Rectal smooth muscle tissue (tissue), 1 donor: ENCODE data around the gene MARS1.
A peak's percentile ranks its signal among the peaks of the same experiment; 100 is the strongest.

Source experiments
- H3K27ac ChIP-seq: one replicate; pipeline ENCODE4 v1.7.0; 2013; ENCODE audit warnings: low read depth, low read length, inconsistent platforms
- H3K27me3 ChIP-seq: one replicate; pipeline ENCODE4 v1.7.0; 2013; ENCODE audit warnings: low read length; ENCODE audit not compliant: control insufficient read depth, insufficient read depth
- H3K36me3 ChIP-seq: one replicate; pipeline ENCODE4 v1.7.0; 2013; ENCODE audit warnings: low read length; ENCODE audit not compliant: control insufficient read depth, insufficient read depth
- H3K4me1 ChIP-seq: one replicate; pipeline ENCODE4 v1.7.0; 2013; ENCODE audit warnings: low read length; ENCODE audit not compliant: control insufficient read depth, insufficient read depth
- H3K4me3 ChIP-seq: one replicate; pipeline ENCODE4 v1.7.0; 2013; ENCODE audit warnings: low read length
- H3K9ac ChIP-seq: one replicate; pipeline ENCODE4 v1.7.0; 2013; ENCODE audit warnings: low read length

The MARS1 gene

DNA sequence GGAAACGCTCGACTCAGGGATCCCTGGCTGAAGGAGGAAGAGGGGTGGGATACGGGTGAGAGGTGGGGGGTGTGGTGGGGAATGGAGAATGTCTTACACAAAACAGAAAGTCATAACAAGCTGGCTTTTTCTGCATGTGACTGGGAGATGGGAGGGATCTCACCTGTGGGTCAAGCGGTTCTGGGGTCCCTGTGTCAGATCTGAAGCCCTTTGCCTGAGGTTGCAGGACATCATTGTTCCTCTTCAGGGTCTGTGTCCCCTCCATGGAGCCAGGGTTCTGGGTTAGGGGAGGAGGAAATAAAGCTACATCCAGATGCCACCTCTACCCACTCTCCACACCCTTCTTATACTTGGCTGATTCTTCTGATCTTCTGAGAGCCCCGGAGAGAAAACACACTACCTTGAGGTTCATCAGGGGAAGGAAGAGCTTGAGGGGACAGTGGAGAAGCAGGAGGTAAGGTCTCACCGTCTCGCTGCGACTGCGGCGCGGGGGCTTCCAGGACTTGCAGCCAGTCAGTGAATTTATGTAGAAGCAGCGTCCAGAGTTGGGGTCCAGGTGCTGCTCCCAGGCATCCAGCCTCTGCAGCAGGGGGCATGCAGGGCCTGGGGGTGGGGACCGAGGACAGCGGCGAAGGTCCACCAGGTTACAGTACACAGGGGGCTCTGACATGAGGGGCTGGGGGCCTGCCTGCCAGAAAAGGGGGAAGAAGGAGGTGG lies 10.7 kb upstream of the MARS1 start:
- peaks cover 2% of the 10 kb centered on the region for H3K4me1 ChIP-seq
- H3K27ac ChIP-seq: no peak overlapping the region
- H3K9ac ChIP-seq: peak overlapping the region; percentile 27
- H3K36me3 ChIP-seq: peaks cover 7% of the 10 kb centered on the region
- H3K4me3 ChIP-seq: peak overlapping the region; percentile 55
- H3K27me3 ChIP-seq: peaks cover 25% of the 10 kb centered on the region

DNA sequence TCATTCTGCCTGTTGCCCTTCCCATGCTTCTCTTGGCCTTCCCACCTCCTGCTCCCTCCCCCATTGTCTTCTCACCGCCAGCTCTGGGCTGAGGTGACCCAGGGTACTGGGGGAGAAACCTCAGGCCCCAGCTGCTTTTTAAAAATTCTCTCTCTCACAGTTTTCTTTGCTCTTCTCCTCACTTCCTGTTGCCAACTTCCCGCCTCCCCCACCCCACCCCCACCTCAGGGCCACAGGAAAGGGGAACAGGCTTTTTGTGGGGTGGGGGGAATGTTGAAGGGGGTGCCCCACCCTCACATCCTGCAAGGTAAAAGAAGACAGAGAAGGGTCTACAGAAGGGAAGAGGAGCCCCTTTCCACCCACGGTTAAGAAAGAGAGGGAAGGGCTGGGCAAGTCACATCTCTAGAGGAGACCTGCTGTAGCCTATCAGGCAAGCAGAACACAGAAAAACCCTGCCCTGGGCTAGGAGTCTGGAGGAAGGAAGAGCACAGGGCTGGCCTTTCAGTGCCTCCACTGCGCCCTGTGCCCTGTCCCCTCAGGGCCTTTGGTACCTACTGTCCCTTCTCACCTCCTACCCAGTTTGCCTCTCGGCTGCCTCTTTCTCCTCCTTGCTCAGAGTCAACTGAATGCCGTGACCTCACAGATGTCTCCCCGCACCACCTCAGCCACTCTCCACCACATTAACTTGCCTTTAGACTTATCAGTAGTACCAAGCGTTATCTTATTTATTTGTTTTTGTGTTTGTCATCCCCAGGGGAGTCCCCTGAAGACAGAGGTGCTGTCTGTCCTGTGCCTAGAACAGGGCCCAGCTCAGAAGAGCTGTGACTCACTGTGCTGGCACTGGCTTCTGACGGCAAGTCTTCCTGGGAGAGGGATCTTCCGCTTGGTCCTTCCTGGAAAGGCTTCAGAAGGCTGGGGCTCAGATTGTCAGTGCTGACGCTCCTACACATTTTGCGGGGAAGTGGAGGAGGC lies 9.9 kb upstream of the MARS1 start:
- peak overlapping the region; percentile 21 for H3K27ac ChIP-seq

DNA sequence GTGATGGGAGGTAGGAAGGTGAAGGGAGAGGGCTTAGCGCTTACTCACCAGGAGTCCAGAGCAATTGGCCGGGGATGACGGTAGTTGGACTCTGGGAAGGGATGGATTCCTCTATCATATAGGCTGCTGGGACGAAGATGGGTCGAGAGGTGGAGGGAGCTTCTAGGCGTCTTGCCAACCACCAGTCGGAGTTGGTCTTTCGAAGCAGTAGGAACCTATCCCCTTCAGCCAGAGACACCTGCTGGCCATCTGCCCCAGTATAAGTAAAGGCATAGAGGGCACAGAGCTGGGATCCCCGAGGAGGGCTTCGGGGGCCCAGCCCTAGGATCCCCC lies 8.9 kb upstream of the MARS1 start:
- Histone ChIP-seq H3K4me3 (peak overlapping the region; percentile 33), H3K36me3 (peaks cover 7% of the 10 kb centered on the region), H3K27ac (no peak overlapping the region), H3K9ac (peak overlapping the region; percentile 14), H3K4me1 (peaks cover 2% of the 10 kb centered on the region), H3K27me3 (peaks cover 20% of the 10 kb centered on the region)

More for the DNA sequence above, 9.9 kb upstream of the MARS1 start:
- Histone ChIP-seq H3K36me3 (peaks cover 7% of the 10 kb centered on the region), H3K4me3 (peak overlapping the region; percentile 55), H3K27me3 (peaks cover 25% of the 10 kb centered on the region), H3K9ac (peak overlapping the region; percentile 60), H3K4me1 (peaks cover 2% of the 10 kb centered on the region)

DNA sequence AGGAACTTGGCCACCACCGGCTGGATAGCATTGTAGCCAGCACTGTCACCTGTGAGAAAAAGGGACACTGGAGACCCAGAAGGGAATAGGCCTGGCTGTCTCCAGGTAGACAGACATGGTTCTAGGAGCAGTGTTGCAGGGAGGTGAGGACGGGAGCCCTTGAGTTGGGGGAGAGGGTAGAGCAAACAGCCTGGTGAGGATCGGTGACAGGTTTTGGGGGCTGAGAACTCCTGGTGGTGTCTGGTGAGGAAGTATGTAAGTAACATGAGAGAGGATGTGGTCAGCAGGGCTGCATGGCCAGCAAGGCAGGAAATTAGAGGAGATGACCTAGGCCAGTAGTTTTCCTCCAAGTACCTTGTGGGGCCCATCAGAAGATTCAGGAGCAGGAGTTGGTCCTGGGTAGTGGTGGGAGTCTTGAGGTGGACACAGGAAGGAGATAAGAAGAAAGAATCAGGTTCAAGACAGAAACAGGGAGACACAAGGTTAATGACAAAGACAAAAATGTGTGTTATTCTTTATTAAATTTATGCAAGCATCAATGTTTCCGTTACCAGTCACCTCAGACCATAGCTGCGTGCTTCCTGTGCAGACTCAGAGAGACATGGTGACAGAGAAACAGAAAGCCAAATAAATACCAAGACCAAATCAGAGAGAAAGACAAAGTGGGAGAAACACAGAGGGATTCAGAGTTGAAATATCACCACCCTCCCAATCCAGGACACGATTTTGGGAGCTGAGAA lies 8.3 kb upstream of the MARS1 start, which contains the start of gene ARHGAP9:
ARHGAP9 (minus strand) TSS at position 491 of the 740 bp plus-strand sequence; CDS start at position 31, 460 bp downstream.
- no peak within 1 kb of the TSS for H3K27ac ChIP-seq
- H3K4me3 ChIP-seq: peak within 1 kb of the TSS; percentile 33
- peaks cover 15% of the 10 kb centered on the region for H3K27me3 ChIP-seq
- H3K4me1 ChIP-seq: peaks cover 2% of the 10 kb centered on the region
- H3K36me3 ChIP-seq: peaks cover 2% of the 10 kb centered on the region
- H3K9ac ChIP-seq: peak within 1 kb of the TSS; percentile 14

DNA sequence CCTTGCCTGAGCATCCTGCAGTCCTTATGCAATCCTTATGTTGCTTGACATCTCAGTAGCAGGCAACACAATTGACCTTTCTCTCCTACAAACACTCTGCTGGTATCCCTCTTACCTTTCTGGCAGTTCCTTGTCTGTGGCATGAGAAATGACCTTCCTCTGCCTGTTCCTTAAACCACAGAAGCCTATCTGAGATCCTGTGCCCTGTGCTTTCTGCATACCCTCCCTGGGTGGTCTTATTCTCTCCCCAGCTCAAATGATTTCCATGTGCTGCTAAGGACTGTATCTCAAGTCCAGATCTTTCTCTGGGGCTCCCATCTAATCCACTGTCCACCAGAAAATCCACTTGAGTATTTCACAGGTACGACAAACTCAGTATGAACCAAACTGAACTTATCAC lies 6.2 kb upstream of the MARS1 start:
- no peak overlapping the region for H3K27ac ChIP-seq
- H3K27me3 ChIP-seq: peaks cover 5% of the 10 kb centered on the region
- H3K9ac ChIP-seq: no peak overlapping the region

DNA sequence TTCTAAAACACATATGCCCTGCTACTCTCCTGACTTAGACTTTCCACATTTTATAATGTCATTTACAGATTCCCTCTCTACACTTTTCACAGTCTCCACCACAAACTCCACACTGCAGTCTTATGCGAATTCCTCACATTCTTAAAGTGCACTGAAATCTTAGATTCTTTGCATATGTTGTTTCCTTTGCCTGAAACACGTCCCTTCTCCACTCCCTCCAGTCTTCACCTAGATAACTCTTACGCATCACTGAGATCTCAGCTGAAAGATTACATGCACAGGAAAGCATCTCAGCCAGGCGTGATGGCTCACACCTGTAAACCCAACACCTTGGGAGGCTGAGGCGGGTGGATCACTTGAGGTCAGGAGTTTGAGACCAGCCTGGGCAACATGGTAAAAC lies 4.4 kb upstream of the MARS1 start:
- Histone ChIP-seq H3K27ac (no peak overlapping the region), H3K36me3 (no peaks in the 10 kb centered on the region), H3K9ac (no peak overlapping the region), H3K27me3 (no peaks in the 10 kb centered on the region), H3K4me3 (no peak overlapping the region), H3K4me1 (no peaks in the 10 kb centered on the region)

More for the DNA sequence above, 6.2 kb upstream of the MARS1 start:
- Histone ChIP-seq H3K4me1 (no peaks in the 10 kb centered on the region), H3K36me3 (no peaks in the 10 kb centered on the region), H3K4me3 (no peak overlapping the region)

DNA sequence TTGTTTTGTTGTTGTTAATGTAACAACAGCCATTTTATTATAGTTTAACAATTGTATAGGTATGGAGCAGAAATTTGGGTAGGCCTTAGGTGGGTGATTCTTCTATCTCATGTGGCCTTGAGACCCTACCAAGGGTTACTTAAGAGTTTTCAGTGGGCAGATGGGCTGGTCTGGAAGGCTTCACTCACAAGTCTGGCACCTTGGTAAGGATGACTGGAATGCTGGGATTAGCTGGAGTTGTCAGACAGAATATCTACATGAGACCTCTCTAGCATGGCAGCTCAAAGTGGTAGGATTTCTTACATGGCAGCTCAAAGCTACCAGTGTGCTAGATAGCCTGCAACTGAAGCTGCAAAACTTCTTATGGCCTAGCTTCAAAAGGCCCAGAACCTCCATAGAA lies 2.2 kb upstream of the MARS1 start:
- no peak overlapping the region for H3K4me3 ChIP-seq
- H3K36me3 ChIP-seq: peaks cover 8% of the 10 kb centered on the region
- peaks cover 4% of the 10 kb centered on the region for H3K4me1 ChIP-seq
- H3K27ac ChIP-seq: no peak overlapping the region
- no peak overlapping the region for H3K9ac ChIP-seq
- H3K27me3 ChIP-seq: no peaks in the 10 kb centered on the region

DNA sequence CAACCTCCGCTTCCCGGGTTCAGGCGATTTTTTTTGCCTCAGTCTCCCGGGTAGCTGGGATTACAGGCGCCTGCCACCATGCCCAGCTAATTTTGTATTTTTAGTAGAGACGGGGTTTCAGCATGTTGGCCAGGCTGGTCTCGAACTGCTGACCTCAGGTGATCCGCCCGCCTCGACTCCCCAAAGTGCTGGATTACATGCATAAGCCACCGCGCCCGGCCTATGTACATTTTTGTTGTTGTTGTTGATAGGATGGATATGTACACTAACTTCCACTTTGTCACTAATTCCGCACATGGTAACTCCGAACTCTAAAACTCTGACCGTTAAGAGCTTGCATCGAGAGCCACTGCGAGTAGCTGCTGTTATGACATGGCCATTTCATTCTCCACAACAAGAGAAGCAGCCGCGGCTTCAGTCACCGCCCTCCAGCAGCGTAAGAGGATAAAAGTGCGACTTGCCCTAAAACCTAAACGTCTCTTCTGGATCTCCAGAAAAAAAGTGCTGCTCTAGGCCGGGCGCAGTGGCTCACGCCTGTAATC lies 742 bp upstream of the MARS1 start:
- Histone ChIP-seq H3K4me3 (peak overlapping the region; percentile 99), H3K4me1 (peaks cover 4% of the 10 kb centered on the region), H3K36me3 (peaks cover 8% of the 10 kb centered on the region), H3K27ac (no peak overlapping the region), H3K27me3 (no peaks in the 10 kb centered on the region), H3K9ac (no peak overlapping the region)

DNA sequence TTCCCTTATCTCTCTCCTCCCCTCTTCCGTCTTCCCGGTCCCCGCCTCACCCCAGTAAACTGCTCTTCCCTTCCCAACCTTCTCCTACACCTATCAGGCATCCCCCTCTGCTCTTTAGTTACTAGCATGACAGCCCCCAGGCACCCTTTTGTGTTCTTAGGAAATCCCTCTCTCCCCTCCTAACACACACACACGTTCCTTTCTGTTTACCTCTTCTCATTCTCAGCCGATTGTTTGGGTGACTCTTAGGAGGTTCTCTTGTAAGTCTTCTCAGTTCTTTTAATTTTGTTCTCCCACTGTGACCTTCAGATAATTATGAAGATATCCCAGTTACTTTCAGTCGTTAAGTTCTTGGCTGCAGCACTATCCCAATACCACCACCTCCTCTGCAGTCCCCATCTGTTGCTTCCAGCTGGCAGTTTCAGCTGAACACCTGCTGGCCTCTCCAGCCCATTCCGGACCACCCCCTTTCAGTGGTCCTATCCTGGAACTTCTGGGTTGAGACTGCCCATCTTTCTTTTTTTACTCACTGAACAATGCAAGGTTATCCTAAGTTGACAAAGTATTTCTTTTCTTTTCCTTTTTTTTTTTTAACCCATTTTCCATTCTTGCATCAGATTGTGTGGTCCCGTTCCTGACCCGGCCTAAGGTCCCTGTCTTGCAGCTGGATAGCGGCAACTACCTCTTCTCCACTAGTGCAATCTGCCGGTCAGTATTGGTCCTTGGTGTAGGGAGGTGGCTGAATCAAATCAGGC lies 711 bp downstream of the MARS1 start:
- Histone ChIP-seq H3K27me3 (no peaks in the 10 kb centered on the region), H3K36me3 (peaks cover 8% of the 10 kb centered on the region), H3K4me3 (peak overlapping the region; percentile 99), H3K9ac (peak overlapping the region; percentile 97), H3K4me1 (peaks cover 4% of the 10 kb centered on the region), H3K27ac (peak overlapping the region; percentile 78)

DNA sequence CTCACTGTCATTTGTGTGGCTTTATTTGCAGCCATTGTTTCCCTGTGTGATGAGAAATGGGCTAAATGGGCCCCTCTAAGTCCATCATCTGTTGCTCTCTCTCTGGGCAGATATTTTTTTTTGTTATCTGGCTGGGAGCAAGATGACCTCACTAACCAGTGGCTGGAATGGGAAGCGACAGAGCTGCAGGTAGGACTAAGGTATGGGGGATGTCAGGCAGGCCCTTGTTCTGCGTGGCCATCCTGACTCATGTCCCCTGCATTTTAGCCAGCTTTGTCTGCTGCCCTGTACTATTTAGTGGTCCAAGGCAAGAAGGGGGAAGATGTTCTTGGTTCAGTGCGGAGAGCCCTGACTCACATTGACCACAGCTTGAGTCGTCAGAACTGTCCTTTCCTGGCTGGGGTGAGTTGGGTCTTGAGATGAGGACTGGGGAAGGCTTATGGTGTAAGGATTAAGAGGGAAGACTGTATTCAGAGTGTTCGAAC lies 1.3 kb downstream of the MARS1 start:
- Histone ChIP-seq H3K27me3 (no peaks in the 10 kb centered on the region), H3K36me3 (peaks cover 8% of the 10 kb centered on the region), H3K4me3 (peak overlapping the region; percentile 11), H3K27ac (no peak overlapping the region), H3K4me1 (peaks cover 4% of the 10 kb centered on the region), H3K9ac (no peak overlapping the region)

DNA sequence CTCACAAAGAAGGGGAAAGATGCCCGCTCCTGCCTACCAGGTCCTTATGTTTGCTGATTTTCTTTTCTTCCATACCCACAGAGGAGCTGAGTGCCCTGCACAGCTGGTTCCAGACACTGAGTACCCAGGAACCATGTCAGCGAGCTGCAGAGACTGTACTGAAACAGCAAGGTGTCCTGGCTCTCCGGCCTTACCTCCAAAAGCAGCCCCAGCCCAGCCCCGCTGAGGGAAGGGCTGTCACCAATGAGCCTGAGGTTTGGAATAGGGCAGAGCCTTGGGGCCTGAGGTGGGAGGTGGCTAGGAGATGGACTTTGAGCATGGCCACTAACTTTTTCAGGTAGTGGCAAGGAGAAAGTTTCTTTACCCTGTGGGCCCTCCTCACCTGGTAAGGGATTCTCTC lies 2.3 kb downstream of the MARS1 start:
- no peak overlapping the region for H3K4me3 ChIP-seq
- H3K4me1 ChIP-seq: peaks cover 4% of the 10 kb centered on the region
- peaks cover 8% of the 10 kb centered on the region for H3K36me3 ChIP-seq
- H3K27me3 ChIP-seq: no peaks in the 10 kb centered on the region
- H3K27ac ChIP-seq: no peak overlapping the region
- no peak overlapping the region for H3K9ac ChIP-seq
